Suprapubic skin (tissue), 4 donors: ENCODE measurements around the gene NDUFS7.

Experiments
- EP300 ChIP-seq: sonication (generic); formaldehyde crosslinking; IDR thresholded peaks from one replicate; pipeline ENCODE4 v1.6.1; 2017; ENCODE audit warnings: antibody characterized with exemption
- POLR2A ChIP-seq, 2 donors: fragments of 450-650 bp; IDR thresholded peaks; one replicate each; pipeline ENCODE4 v1.6.1; 2017; ENCODE audit warnings: antibody characterized with exemption in 2 of 2, mild to moderate bottlenecking in 2 of 2, moderate library complexity in 2 of 2
- POLR2AphosphoS5 ChIP-seq, 3 donors: sonication (generic); formaldehyde crosslinking; IDR thresholded peaks; one replicate each; pipeline ENCODE4 v1.6.1; 2017; ENCODE audit warnings: antibody characterized with exemption in 3 of 3
- TF ChIP-seq, protein P1 (sequence below), 2 donors: fragments of 200-600 bp in 1 of 2; fragments of 450-650 bp in 1 of 2; sonication (generic) in 1 of 2; IDR thresholded peaks; one replicate each; pipeline ENCODE4 v1.5.1; 2016 to 2019; ENCODE audit warnings: antibody characterized with exemption in 2 of 2, mild to moderate bottlenecking in 1 of 2, moderate library complexity in 1 of 2

DNA sequence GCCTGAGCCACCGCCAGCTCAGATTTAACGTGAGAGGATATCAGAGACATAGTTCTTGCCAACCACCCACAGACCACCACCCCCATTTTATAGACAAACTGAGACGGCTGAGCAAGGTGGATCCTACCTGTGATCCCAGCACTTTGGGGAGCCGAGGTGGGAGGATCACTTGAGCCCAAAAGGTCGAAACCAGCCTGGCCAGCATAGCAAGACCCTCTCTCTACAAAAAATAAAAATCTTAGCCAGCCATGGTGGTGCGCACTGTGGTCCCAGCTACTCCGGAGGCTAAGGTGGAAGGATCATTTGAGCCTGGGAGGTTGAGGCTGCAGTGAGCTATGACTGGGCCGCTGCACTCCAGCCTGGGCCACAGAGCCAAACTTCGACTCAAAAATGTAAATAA is 30.6 kb upstream of the NDUFS7 start:
- TF ChIP-seq POLR2A (IDR thresholded peaks at IDR 0.05) = no peak
- no peak for TF ChIP-seq POLR2AphosphoS5 (IDR thresholded peaks at IDR 0.05)
- TF ChIP-seq, protein P1, sequence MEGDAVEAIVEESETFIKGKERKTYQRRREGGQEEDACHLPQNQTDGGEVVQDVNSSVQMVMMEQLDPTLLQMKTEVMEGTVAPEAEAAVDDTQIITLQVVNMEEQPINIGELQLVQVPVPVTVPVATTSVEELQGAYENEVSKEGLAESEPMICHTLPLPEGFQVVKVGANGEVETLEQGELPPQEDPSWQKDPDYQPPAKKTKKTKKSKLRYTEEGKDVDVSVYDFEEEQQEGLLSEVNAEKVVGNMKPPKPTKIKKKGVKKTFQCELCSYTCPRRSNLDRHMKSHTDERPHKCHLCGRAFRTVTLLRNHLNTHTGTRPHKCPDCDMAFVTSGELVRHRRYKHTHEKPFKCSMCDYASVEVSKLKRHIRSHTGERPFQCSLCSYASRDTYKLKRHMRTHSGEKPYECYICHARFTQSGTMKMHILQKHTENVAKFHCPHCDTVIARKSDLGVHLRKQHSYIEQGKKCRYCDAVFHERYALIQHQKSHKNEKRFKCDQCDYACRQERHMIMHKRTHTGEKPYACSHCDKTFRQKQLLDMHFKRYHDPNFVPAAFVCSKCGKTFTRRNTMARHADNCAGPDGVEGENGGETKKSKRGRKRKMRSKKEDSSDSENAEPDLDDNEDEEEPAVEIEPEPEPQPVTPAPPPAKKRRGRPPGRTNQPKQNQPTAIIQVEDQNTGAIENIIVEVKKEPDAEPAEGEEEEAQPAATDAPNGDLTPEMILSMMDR (IDR thresholded peaks at IDR 0.05) = no peak
- TF ChIP-seq EP300 = no peak
